ENCODE results near the gene ZBTB37.

The ZBTB37 gene

DNA sequence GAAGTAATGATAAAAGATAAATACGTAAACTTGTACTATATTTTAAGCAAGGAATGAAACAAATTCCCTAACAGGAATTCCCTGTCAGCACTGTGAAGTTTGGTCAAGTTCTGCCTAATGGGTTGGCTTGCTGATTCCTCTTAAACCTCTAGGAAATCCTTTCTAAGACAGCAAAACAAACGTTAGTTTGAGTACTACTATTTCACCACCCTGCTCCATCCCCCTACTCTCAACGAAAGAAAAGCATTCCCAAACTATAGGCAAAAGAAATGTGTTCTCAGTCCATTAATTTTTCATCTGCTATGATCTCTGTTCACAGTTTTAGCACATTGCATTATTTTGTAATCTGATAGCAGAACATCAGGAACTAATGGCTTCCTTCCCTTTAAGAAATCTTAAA lies 32.8 kb downstream of the ZBTB37 start:
- H3K4me3 ChIP-seq (IDR thresholded peaks at IDR 0.05; ENCODE audit: insufficient read depth, low read depth, low read length) = no peak overlapping the region
- no peak for TF ChIP-seq CTCF (conservative IDR thresholded peaks at IDR 0.05; ENCODE audit: low read depth, low read length)
- H2AFZ ChIP-seq (ENCODE audit: low read depth) = no peak overlapping the region
- no peaks in the 10 kb centered on the region for H4K20me1 ChIP-seq (ENCODE audit: insufficient read depth)
- peak overlapping the region; percentile 30; the same call in 1 of the 2 replicates for H3K4me2 ChIP-seq
- no peaks in the 10 kb centered on the region for H3K27me3 ChIP-seq (ENCODE audit: insufficient read depth, low read depth)
- H3K36me3 ChIP-seq (ENCODE audit: insufficient read depth) = no peaks in the 10 kb centered on the region
- H3K9ac ChIP-seq = no peak overlapping the region
- H3K27ac ChIP-seq = no peak overlapping the region
- H3K4me1 ChIP-seq (ENCODE audit: low read depth, poor library complexity, severe bottlenecking) = peaks cover 15% of the 10 kb centered on the region
- no peaks in the 10 kb centered on the region for H3K79me2 ChIP-seq (ENCODE audit: insufficient read depth, low read depth)

DNA sequence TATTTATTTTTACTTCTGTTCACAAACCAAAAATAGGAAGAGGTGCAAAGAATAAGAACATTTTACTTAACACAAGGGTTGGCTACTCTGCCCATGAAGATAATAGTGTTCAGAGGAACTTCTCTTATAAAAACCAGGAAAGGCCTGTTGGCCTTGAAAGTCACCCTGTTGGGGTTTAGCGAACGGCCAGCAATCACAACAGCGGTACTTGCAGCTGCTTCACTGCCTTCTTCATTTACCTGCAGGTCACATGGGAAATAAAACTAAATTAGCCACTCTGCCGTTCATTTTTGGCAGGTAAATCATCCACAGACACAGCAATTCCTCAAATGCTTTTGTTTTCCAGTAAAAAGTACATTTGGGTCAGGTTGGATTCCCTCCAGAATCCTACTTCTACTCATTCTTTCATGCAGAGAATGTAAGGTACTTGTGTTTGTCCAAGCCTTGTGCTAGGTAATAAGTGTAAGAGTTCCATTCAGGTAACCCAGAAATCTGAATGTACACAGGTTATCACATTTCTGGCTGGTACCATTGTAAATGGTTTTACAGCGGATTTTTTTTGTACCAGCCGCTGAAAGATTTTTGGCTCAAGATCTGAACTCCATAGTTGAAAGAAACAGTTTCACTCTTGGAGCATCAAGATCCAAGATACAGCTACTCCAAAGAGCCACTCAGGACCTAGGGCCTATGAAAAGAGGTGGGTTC lies 35.8 kb downstream of the ZBTB37 start:
- no peak overlapping the region for H3K27ac ChIP-seq
- H3K79me2 ChIP-seq (ENCODE audit: insufficient read depth, low read depth) = no peaks in the 10 kb centered on the region
- H2AFZ ChIP-seq (ENCODE audit: low read depth) = no peak overlapping the region
- no peaks in the 10 kb centered on the region for H4K20me1 ChIP-seq (ENCODE audit: insufficient read depth)
- no peak overlapping the region for H3K4me3 ChIP-seq (IDR thresholded peaks at IDR 0.05; ENCODE audit: insufficient read depth, low read depth, low read length)
- peaks cover 15% of the 10 kb centered on the region for H3K4me1 ChIP-seq (ENCODE audit: low read depth, poor library complexity, severe bottlenecking)
- no peak overlapping the region for H3K9ac ChIP-seq
- no peaks in the 10 kb centered on the region for H3K36me3 ChIP-seq (ENCODE audit: insufficient read depth)
- no peak overlapping the region for H3K4me2 ChIP-seq
- no peak for TF ChIP-seq CTCF (conservative IDR thresholded peaks at IDR 0.05; ENCODE audit: low read depth, low read length)
- H3K27me3 ChIP-seq (ENCODE audit: insufficient read depth, low read depth) = no peaks in the 10 kb centered on the region

DNA sequence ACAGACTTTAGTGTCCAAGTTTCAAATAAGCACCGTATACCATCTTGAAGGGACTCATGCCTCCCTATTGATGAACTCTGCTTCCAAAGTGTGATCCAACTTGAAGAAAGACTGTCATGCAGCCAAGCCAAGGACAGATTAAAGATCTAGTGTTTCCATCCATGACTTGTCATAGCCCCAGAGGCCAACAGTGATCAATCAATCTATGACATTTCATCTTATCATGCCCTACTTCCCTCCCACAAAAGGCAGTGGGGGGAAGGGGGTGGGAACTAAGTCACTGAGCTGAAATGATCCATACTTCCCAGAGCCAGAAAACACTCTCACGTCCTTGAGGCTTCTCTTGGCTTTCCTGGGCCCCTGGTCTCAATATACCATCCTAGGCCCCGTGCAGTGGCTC lies 44.9 kb downstream of the ZBTB37 start:
- no peak overlapping the region for H3K4me3 ChIP-seq (IDR thresholded peaks at IDR 0.05; ENCODE audit: insufficient read depth, low read depth, low read length)
- no peak overlapping the region for H2AFZ ChIP-seq (ENCODE audit: low read depth)
- no peak overlapping the region for H3K27ac ChIP-seq
- H3K36me3 ChIP-seq (ENCODE audit: insufficient read depth) = no peaks in the 10 kb centered on the region
- no peaks in the 10 kb centered on the region for H4K20me1 ChIP-seq (ENCODE audit: insufficient read depth)
- H3K9ac ChIP-seq = no peak overlapping the region
- no peaks in the 10 kb centered on the region for H3K27me3 ChIP-seq (ENCODE audit: insufficient read depth, low read depth)
- H3K4me2 ChIP-seq = no peak overlapping the region
- no peaks in the 10 kb centered on the region for H3K4me1 ChIP-seq (ENCODE audit: low read depth, poor library complexity, severe bottlenecking)
- TF ChIP-seq CTCF (conservative IDR thresholded peaks at IDR 0.05; ENCODE audit: low read depth, low read length) = no peak
- no peaks in the 10 kb centered on the region for H3K79me2 ChIP-seq (ENCODE audit: insufficient read depth, low read depth)

- Histone ChIP-seq H3K4me2 (no peak overlapping the region), H3K27me3 (ENCODE audit: insufficient read depth, low read depth) (no peaks in the 10 kb centered on the region), H3K9ac (no peak overlapping the region), H3K36me3 (ENCODE audit: insufficient read depth) (no peaks in the 10 kb centered on the region), H3K4me3 (IDR thresholded peaks at IDR 0.05; ENCODE audit: insufficient read depth, low read depth, low read length) (no peak overlapping the region), H3K4me1 (ENCODE audit: low read depth, poor library complexity, severe bottlenecking) (no peaks in the 10 kb centered on the region), H3K79me2 (ENCODE audit: insufficient read depth, low read depth) (no peaks in the 10 kb centered on the region), H3K27ac (no peak overlapping the region), H2AFZ (ENCODE audit: low read depth) (no peak overlapping the region), H4K20me1 (ENCODE audit: insufficient read depth) (no peaks in the 10 kb centered on the region)
- peak; percentile 93 for TF ChIP-seq CTCF (conservative IDR thresholded peaks at IDR 0.05; ENCODE audit: low read depth, low read length)
Measured at GRCh38 chr1:173914366-173914871, 46.2 kb downstream of the ZBTB37 start.

Data from KMS-11 (cell line).